AG04450 (cell line): ENCODE results near the gene PDE11A. TPM values are rescaled to one million over a fixed set of nuclear protein-coding genes. Genes with fewer than 3 reads are reported as not detected.
"Not testable (repeated sequence)": the region's sequence is repeated elsewhere in the genome, so short reads cannot be mapped to it uniquely, and the experiment has no call there.

Experiments
- CTCF ChIA-PET: fragments of 300-600, 350-600 bp; formaldehyde crosslinking; extraction: SDS; loops from one replicate; lab custom pipeline; 2022; ENCODE audit warnings: antibody characterized with exemption, inconsistent platforms; lab: Charles Lee
- POLR2A ChIA-PET: fragments of 350-600 bp; formaldehyde crosslinking; extraction: SDS; loops from one replicate; lab custom pipeline; 2021; ENCODE audit warnings: antibody characterized with exemption, inconsistent platforms; lab: Yijun Ruan, JAX
- DNase-seq: peaks from one replicate; pipeline ENCODE4 v3.0.0-alpha.2; 2011; ENCODE audit warnings: low read depth, low spot score
- H3K27ac ChIP-seq: one replicate; pipeline ENCODE4 v1.5.1; 2012; ENCODE audit warnings: low read depth, low read length, control low read depth
- H3K27me3 ChIP-seq: one replicate; pipeline ENCODE4 v1.6.0; 2012; ENCODE audit warnings: low read length; ENCODE audit not compliant: control insufficient read depth, insufficient read depth
- H3K4me3 ChIP-seq: 2 replicates; pipeline ENCODE4 v1.5.1; 2011; ENCODE audit warnings: mild to moderate bottlenecking, low read depth, low read length, control low read depth
- H3K9me3 ChIP-seq: 2 replicates; pipeline ENCODE4 v1.5.1; 2012; ENCODE audit warnings: low read length; ENCODE audit not compliant: control insufficient read depth, insufficient read depth
- polyA plus RNA-seq: library from polyadenylated mRNA; depleted of rRNA; stranded (reverse); fragments of >200 nt; gene quantifications from 2 replicates; pipeline ENCODE4 v1.2.3, GENCODE V29; 2011
- TF ChIP-seq, protein P1 (sequence below): IDR thresholded peaks from 2 replicates; pipeline ENCODE4 v1.5.1; 2011; ENCODE audit warnings: low read depth, low read length, control low read depth, inconsistent platforms

The PDE11A gene
- polyA plus RNA-seq, 1 experiment, result 0.24 TPM

DNA sequence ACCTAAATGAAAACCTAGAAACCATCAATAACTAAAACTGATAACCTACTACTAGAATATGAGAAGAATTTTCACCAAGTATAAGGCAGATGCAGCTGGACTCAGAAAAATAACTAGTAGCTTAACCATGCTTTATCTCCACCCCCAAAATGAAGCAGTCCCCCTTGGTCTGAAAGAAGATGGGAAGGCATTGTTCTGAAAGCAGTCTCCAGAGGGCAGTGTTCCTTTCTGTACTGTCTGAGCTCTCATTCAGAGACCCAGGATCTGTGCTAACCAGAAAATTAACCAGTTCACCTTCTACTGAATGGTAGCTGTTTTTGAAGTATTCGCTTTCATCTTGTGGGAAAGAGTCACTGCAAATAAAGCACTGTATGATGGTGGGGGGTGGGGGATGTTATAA is 273.0 kb downstream of the PDE11A start:
- ChIA-PET POLR2A (no interaction called here), CTCF (interaction anchor here (0.6 to 1.1 kb wide), 7 partner anchors 12 to 906 kb away, joined by 3 to 6 read pairs (median 4); no protein-coding TSS in a partner anchor)
- no peaks in the 10 kb centered on the region for H3K9me3 ChIP-seq
- no peak for DNase-seq
- no peak overlapping the region for H3K27ac ChIP-seq
- no peaks in the 10 kb centered on the region for H3K27me3 ChIP-seq
- no peak overlapping the region for H3K4me3 ChIP-seq
- TF ChIP-seq, protein P1, sequence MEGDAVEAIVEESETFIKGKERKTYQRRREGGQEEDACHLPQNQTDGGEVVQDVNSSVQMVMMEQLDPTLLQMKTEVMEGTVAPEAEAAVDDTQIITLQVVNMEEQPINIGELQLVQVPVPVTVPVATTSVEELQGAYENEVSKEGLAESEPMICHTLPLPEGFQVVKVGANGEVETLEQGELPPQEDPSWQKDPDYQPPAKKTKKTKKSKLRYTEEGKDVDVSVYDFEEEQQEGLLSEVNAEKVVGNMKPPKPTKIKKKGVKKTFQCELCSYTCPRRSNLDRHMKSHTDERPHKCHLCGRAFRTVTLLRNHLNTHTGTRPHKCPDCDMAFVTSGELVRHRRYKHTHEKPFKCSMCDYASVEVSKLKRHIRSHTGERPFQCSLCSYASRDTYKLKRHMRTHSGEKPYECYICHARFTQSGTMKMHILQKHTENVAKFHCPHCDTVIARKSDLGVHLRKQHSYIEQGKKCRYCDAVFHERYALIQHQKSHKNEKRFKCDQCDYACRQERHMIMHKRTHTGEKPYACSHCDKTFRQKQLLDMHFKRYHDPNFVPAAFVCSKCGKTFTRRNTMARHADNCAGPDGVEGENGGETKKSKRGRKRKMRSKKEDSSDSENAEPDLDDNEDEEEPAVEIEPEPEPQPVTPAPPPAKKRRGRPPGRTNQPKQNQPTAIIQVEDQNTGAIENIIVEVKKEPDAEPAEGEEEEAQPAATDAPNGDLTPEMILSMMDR, result peak; percentile 56

DNA sequence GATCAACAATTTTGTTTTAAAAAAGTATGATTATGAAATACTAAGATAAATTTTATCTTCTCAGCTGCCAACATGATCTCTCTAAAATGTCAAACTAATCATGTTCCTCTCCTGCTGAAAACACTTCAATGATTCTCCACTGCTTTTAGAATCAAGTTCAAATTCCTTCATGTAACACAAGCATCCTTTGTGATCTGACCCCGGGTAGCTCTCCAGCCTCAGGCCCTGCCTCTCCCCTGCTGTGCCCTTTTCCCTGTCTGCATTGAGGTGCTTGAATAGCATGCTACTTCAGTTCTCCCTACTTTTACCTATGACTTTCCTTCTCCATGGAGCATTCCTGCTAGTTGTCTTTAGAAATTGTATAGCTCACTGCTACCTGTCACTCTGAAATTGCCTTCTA is 274.8 kb downstream of the PDE11A start:
- POLR2A ChIA-PET, result no interaction called here
- no peak for DNase-seq
- Histone ChIP-seq H3K9me3 (no peaks in the 10 kb centered on the region), H3K27me3 (no peaks in the 10 kb centered on the region), H3K4me3 (no peak overlapping the region), H3K27ac (no peak overlapping the region)
- TF ChIP-seq, protein P1, result no peak
- CTCF ChIA-PET, result interaction anchor here (1.8 kb wide), 1 partner anchor 35 kb away, joined by 4 read pairs; no protein-coding TSS in a partner anchor

DNA sequence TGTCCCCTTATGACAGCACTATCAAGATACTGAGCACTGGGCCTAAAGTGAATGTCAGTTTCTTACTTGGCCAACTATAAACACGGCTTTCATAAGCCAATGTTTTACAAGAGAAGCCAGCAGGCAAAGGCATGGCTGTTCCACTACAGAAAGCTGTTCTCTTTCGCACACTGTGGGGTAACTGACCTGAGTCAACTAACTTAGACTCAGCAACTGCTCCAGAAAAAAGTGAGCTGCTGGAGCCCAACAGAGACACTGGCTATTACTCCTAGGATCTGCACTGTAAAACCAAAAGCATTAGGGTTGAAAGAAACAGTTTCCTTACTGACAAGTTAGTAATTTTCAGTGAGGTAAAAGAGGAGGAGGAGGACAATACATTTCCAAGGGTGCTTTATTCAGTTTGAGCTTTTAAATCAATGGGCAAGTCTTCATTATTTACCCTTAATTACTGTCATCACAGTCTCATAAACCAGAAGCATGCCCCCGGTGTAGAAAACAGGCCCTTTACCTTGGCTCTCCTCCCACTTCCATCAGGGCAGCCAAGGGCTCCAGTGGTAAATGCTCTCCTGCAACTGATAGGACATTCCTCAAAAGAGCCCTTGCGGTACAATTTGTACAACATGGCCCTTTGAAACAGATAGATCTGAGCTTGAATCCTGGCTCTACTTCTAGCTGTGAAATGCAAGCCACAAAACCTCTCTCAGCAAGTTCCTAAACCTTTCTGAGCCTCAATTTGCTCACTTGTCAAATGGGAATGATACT is 275.7 kb downstream of the PDE11A start:
- ChIA-PET POLR2A (no interaction called here), CTCF (interaction anchor here (1.8 kb wide), 1 partner anchor 34 kb away, joined by 4 read pairs; no protein-coding TSS in a partner anchor)
- Histone ChIP-seq H3K9me3 (no peaks in the 10 kb centered on the region), H3K27me3 (no peaks in the 10 kb centered on the region), H3K27ac (no peak overlapping the region), H3K4me3 (no peak overlapping the region)
- TF ChIP-seq, protein P1, result no peak
- DNase-seq, result no peak

DNA sequence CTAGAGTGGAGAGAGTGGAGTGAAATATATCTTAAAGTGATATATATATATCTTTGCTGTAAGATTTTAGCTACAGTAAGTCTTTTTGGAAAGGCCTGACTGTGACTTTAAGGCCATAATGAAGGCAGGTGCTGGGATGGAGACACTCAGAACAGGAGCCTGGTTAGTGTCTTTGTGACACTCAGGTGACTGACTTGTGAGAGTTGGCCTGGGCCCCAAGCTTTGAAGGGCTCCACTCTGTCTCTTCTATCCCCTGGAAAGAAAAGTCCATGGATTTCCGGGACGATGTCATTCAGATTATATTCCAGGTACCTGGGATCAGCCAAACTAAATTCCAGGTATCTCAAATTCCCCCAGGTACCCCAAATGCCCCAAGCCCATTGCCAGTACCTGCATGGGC is 276.6 kb downstream of the PDE11A start:
- no peak overlapping the region for H3K27ac ChIP-seq
- H3K27me3 ChIP-seq, result no peaks in the 10 kb centered on the region
- no peak for DNase-seq
- POLR2A ChIA-PET, result no interaction called here
- CTCF ChIA-PET, result no interaction called here
- no peak overlapping the region for H3K4me3 ChIP-seq
- no peaks in the 10 kb centered on the region for H3K9me3 ChIP-seq
- TF ChIP-seq, protein P1, result no peak

DNA sequence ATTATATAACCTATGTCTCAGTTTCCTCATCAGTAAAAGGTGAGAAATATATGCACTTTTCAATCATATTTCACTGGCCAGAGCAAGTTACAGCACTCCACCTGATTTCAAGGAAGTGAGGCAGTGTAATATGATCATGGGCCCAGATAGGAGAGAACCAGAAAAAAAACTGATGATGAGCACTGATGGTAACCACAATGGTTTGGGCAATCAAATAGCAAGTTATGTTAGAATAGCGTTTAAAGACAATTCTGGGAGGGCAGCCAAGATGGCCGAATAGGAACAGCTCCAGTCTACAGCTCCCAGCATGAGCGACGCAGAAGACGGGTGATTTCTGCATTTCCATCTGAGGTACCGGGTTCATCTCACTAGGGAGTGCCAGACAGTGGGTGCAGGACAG is 287.4 kb downstream of the PDE11A start:
- H3K27me3 ChIP-seq, CTCF ChIA-PET, H3K4me3 ChIP-seq, POLR2A ChIA-PET, H3K27ac ChIP-seq, DNase-seq, H3K9me3 ChIP-seq: not testable (repeated sequence)
